ENCODE results near the gene KIF1B. TPM values are rescaled to one million over a fixed set of nuclear protein-coding genes. Genes with fewer than 3 reads are reported as not detected.

The KIF1B gene
- total RNA-seq, 2 experiments from 2014 or later = 7.9 to 9.7 TPM

GRCh38 chr1:10286244-10286643 lies 75.9 kb downstream of the KIF1B start:
- Histone ChIP-seq H3K27ac (ENCODE audit: low read depth in 1 of 2, low read length in 2 of 2) (no peak overlapping the region), H3K4me1 (ENCODE audit: insufficient read depth, low read length) (no peaks in the 10 kb centered on the region), H3K9me3 (ENCODE audit: control insufficient read depth in 1 of 2, insufficient read depth in 1 of 2, low read length in 2 of 2) (no peaks in the 10 kb centered on the region), H3K27me3 (ENCODE audit: control insufficient read depth in 1 of 2, insufficient read depth in 2 of 2, low read length in 2 of 2) (no peaks in the 10 kb centered on the region), H3K4me3 (ENCODE audit: low read length) (no peak overlapping the region), H3K36me3 (ENCODE audit: insufficient read depth, low read length) (peaks cover 18% of the 10 kb centered on the region)
- no peak overlapping the region for H3K4me3 Mint-ChIP-seq
- no peaks in the 10 kb centered on the region for H3K27me3 Mint-ChIP-seq
- ChIA-PET CTCF (interaction anchor here (0.7 kb wide), 1 partner anchor 68 kb away, joined by 4 read pairs; no protein-coding TSS in a partner anchor), POLR2A (no interaction called here)
- no peaks in the 10 kb centered on the region for H3K9me3 Mint-ChIP-seq
- no peak for TF ChIP-seq CTCF (IDR thresholded peaks at IDR 0.05)
- DNase-seq (no peak), ATAC-seq (ENCODE audit: poor library complexity) (no peak)
- peaks cover 45% of the 10 kb centered on the region for H3K36me3 Mint-ChIP-seq (ENCODE audit: low read depth)
- no peak overlapping the region for H3K27ac Mint-ChIP-seq
- intact Hi-C loops (cut with DNase I, micrococcal nuclease) = no loop called here
- H3K4me1 Mint-ChIP-seq (ENCODE audit: low read depth) = no peaks in the 10 kb centered on the region

GRCh38 chr1:10287023-10287645 lies 76.8 kb downstream of the KIF1B start:
- no peaks in the 10 kb centered on the region for H3K4me1 Mint-ChIP-seq (ENCODE audit: low read depth)
- H3K4me3 ChIP-seq (ENCODE audit: low read length) = no peak overlapping the region

GRCh38 chr1:10288029-10288615 lies 77.8 kb downstream of the KIF1B start:
- Histone ChIP-seq H3K4me1 (ENCODE audit: insufficient read depth, low read length) (no peaks in the 10 kb centered on the region), H3K27ac (ENCODE audit: low read depth in 1 of 2, low read length in 2 of 2) (no peak overlapping the region), H3K9me3 (ENCODE audit: control insufficient read depth in 1 of 2, insufficient read depth in 1 of 2, low read length in 2 of 2) (no peaks in the 10 kb centered on the region), H3K36me3 (ENCODE audit: insufficient read depth, low read length) (peaks cover 18% of the 10 kb centered on the region), H3K27me3 (ENCODE audit: control insufficient read depth in 1 of 2, insufficient read depth in 2 of 2, low read length in 2 of 2) (no peaks in the 10 kb centered on the region), H3K4me3 (ENCODE audit: low read length) (no peak overlapping the region)
- Mint-ChIP-seq H3K9me3 (no peaks in the 10 kb centered on the region), H3K4me1 (ENCODE audit: low read depth) (no peaks in the 10 kb centered on the region), H3K36me3 (ENCODE audit: low read depth) (peaks cover 43% of the 10 kb centered on the region), H3K4me3 (no peak overlapping the region), H3K27me3 (no peaks in the 10 kb centered on the region), H3K27ac (no peak overlapping the region)
- POLR2A ChIA-PET = no interaction called here
- ATAC-seq (ENCODE audit: poor library complexity) (no peak), DNase-seq (no peak)
- CTCF ChIA-PET = no interaction called here
- TF ChIP-seq CTCF (IDR thresholded peaks at IDR 0.05) = no peak
- intact Hi-C loops (cut with DNase I, micrococcal nuclease) = no loop called here

More at GRCh38 chr1:10287023-10287645, 76.8 kb downstream of the KIF1B start:
- H3K27me3 Mint-ChIP-seq = no peaks in the 10 kb centered on the region
- CTCF ChIA-PET = no interaction called here
- ATAC-seq (ENCODE audit: poor library complexity) = no peak
- Histone ChIP-seq H3K36me3 (ENCODE audit: insufficient read depth, low read length) (peaks cover 21% of the 10 kb centered on the region), H3K4me1 (ENCODE audit: insufficient read depth, low read length) (no peaks in the 10 kb centered on the region), H3K27ac (ENCODE audit: low read depth in 1 of 2, low read length in 2 of 2) (no peak overlapping the region), H3K27me3 (ENCODE audit: control insufficient read depth in 1 of 2, insufficient read depth in 2 of 2, low read length in 2 of 2) (no peaks in the 10 kb centered on the region), H3K9me3 (ENCODE audit: control insufficient read depth in 1 of 2, insufficient read depth in 1 of 2, low read length in 2 of 2) (no peaks in the 10 kb centered on the region)
- no peak for TF ChIP-seq CTCF (IDR thresholded peaks at IDR 0.05)
- H3K36me3 Mint-ChIP-seq (ENCODE audit: low read depth) = peaks cover 40% of the 10 kb centered on the region
- POLR2A ChIA-PET = no interaction called here
- H3K4me3 Mint-ChIP-seq = no peak overlapping the region
- no peak overlapping the region for H3K27ac Mint-ChIP-seq
- no peaks in the 10 kb centered on the region for H3K9me3 Mint-ChIP-seq
- no peak for DNase-seq
- intact Hi-C loops (cut with DNase I, micrococcal nuclease) = no loop called here
